Upper lobe of left lung (tissue), 6 donors: ENCODE data around the gene MED27. TPM values are rescaled to one million over a fixed set of nuclear protein-coding genes. Genes with fewer than 3 reads are reported as not detected.

Experiments
- ATAC-seq, 2 donors: fragments of 200-7000 bp; cut with Tn5 transposase; one replicate each; pipeline ENCODE4 v1.9.1; 2022; ENCODE audit warnings: mild to moderate bottlenecking in 2 of 2, moderate library complexity in 2 of 2; ENCODE audit not compliant: low FRiP score in 2 of 2
- DNase-seq, 2 donors: peaks; one replicate each; pipeline ENCODE4 v3.0.0-alpha.2; 2019 to 2020
- H3K27ac ChIP-seq, 4 donors: fragments of 200-600 bp; sonication (generic); one replicate each; pipeline ENCODE4 v1.5.1; 2016 to 2019
- H3K27me3 ChIP-seq, 4 donors: fragments of 200-600 bp; sonication (generic); one replicate each; pipeline ENCODE4 v1.5.1; 2017 to 2019
- H3K36me3 ChIP-seq, 4 donors: fragments of 200-600 bp; sonication (generic); one replicate each; pipeline ENCODE4 v1.5.1; 2016 to 2019
- H3K4me1 ChIP-seq, 4 donors: fragments of 200-600 bp; sonication (generic); one replicate each; pipeline ENCODE4 v1.5.1; 2018 to 2019
- H3K4me3 ChIP-seq, 4 donors: fragments of 200-600 bp; sonication (generic); one replicate each; pipeline ENCODE4 v1.5.1; 2017 to 2019; ENCODE audit warnings: mild to moderate bottlenecking in 2 of 4, moderate library complexity in 1 of 4
- H3K9me3 ChIP-seq, 4 donors: fragments of 200-600 bp; sonication (generic); one replicate each; pipeline ENCODE4 v1.5.1; 2018 to 2019
- EP300 ChIP-seq, 4 donors: sonication (generic); formaldehyde crosslinking; IDR thresholded peaks; one replicate each; pipeline ENCODE4 v1.5.1; 2017; ENCODE audit warnings: antibody characterized with exemption in 4 of 4, control low read depth in 2 of 4
- POLR2A ChIP-seq, 4 donors: fragments of 450-650 bp; IDR thresholded peaks; one replicate each; pipeline ENCODE4 v1.5.1; 2016 to 2017; ENCODE audit warnings: antibody characterized with exemption in 4 of 4, mild to moderate bottlenecking in 2 of 4
- POLR2AphosphoS5 ChIP-seq, 2 donors: sonication (generic); formaldehyde crosslinking; IDR thresholded peaks; one replicate each; pipeline ENCODE4 v1.5.1; 2017; ENCODE audit warnings: antibody characterized with exemption in 2 of 2
- WGBS, 2 donors: methylation state at CpG; one replicate each; pipeline ENCODE4 v1.1.5; 2017 to 2018; 5-methylcytosine and 5-hydroxymethylcytosine counted together
- total RNA-seq, 6 donors: library from RNA; depleted of rRNA in 4 of 6; stranded (reverse); fragments of >200 nt in 4 of 6; gene quantifications; one replicate each; pipeline versions ENCODE4 v1.1.0 to v1.2.1, GENCODE V29; 2016 to 2021
- TF ChIP-seq, protein P1 (sequence below), 6 experiments: fragments of 450-650 bp in 4 of 6; fragments of 200-600 bp in 2 of 6; sonication (generic) in 2 of 6; IDR thresholded peaks; one replicate each; pipeline ENCODE4 v1.5.1; 2016 to 2019; ENCODE audit warnings: antibody characterized with exemption in 6 of 6
- donor health status: DM: no; HTN: no; CAD: no; lungs with moderate emphysema.
- donor health status: DM: no; HTN: yes; CAD: no; lungs with severe emphysema.

The MED27 gene
- total RNA-seq, 6 donors from 2014 or later: 4.9 to 24.2 (median 17.1) TPM

DNA sequence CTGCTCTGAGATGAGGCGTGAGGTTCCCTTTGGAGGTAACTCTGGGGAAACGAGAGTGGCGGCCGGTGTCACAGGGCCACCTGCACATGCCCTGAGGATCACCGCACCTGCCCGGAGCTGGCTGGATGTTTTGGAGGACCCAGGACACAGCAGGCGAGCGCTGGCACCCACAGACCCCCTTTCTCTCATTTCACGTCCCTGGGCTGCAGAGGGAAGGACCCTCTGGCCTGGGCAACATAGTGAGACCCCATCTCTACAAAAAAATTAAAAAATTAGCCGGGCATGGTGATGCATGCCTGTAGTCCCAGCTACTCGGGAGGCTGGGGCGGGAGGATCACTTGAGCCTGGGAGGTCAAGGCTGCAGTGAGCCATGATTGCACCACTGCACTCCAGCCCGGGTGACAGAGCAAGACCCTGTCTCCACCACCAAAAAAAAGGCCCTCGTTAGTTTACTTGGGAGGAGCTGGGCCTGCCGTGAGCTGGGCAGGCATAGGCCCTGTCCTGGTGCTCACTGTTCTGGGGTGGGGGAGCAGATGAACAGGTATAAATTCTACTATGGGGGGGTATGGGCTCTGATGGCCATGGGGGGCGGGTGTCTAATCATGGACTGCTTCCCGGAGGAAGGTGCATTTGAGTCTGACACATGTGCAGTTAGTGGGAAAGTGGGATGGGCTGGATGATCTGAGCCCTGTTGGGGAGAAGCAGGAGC is 242.9 kb downstream of the MED27 start:
- 89 to 93% methylated on average over 11 to 17 of the region's 17 CpGs for WGBS, 2 donors
- H3K27ac ChIP-seq: no peak overlapping the region
- no peak overlapping the region for H3K4me3 ChIP-seq
- no peak for TF ChIP-seq EP300 (IDR thresholded peaks at IDR 0.05)
- no peak for TF ChIP-seq POLR2A (IDR thresholded peaks at IDR 0.05)
- TF ChIP-seq, protein P1, sequence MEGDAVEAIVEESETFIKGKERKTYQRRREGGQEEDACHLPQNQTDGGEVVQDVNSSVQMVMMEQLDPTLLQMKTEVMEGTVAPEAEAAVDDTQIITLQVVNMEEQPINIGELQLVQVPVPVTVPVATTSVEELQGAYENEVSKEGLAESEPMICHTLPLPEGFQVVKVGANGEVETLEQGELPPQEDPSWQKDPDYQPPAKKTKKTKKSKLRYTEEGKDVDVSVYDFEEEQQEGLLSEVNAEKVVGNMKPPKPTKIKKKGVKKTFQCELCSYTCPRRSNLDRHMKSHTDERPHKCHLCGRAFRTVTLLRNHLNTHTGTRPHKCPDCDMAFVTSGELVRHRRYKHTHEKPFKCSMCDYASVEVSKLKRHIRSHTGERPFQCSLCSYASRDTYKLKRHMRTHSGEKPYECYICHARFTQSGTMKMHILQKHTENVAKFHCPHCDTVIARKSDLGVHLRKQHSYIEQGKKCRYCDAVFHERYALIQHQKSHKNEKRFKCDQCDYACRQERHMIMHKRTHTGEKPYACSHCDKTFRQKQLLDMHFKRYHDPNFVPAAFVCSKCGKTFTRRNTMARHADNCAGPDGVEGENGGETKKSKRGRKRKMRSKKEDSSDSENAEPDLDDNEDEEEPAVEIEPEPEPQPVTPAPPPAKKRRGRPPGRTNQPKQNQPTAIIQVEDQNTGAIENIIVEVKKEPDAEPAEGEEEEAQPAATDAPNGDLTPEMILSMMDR (IDR thresholded peaks at IDR 0.05): no peak
- no peak for TF ChIP-seq POLR2AphosphoS5 (IDR thresholded peaks at IDR 0.05)
- peaks cover 10 to 16% (median 14%) of the 10 kb centered on the region in 4 donors for H3K9me3 ChIP-seq
- no peaks in the 10 kb centered on the region for H3K36me3 ChIP-seq
- H3K27me3 ChIP-seq: peaks cover 0 to 4% (median 0%) of the 10 kb centered on the region in 4 donors
- DNase-seq (no peak), ATAC-seq (no peak)
- H3K4me1 ChIP-seq: peaks cover 0 to 3% (median 0%) of the 10 kb centered on the region in 4 donors

DNA sequence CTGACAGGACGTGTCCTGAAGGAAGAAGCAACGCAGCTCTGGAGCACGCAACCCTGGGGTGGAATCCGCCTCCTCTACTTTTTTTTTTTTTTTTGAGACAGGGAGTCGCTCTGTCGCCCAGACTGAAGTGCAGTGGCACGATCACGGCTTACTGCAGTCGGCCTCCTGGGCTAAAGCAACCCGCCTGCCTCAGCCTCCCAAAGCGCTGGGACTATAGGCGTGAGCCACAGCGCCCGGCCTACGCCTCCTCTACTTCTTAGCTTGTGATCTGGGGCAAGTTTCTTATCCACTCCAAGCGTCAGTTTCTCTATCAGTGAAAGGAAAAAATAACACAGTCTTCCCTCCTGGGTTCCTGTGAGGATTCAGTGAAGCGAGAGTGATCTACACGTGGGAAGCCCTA is 243.6 kb downstream of the MED27 start:
- Histone ChIP-seq H3K4me3 (no peak overlapping the region), H3K4me1 (peaks cover 0 to 3% (median 0%) of the 10 kb centered on the region in 4 donors), H3K9me3 (peaks cover 10 to 16% (median 14%) of the 10 kb centered on the region in 4 donors), H3K27me3 (peaks cover 0 to 4% (median 0%) of the 10 kb centered on the region in 4 donors), H3K36me3 (no peaks in the 10 kb centered on the region), H3K27ac (no peak overlapping the region)
- TF ChIP-seq EP300 (IDR thresholded peaks at IDR 0.05) (no peak), POLR2AphosphoS5 (IDR thresholded peaks at IDR 0.05) (no peak), POLR2A (IDR thresholded peaks at IDR 0.05) (no peak)
- TF ChIP-seq, protein P1 (IDR thresholded peaks at IDR 0.05): no peak
- no peak for ATAC-seq
- no peak for DNase-seq
- 80 to 82% methylated on average over 18 of the region's 18 CpGs for WGBS, 2 donors

DNA sequence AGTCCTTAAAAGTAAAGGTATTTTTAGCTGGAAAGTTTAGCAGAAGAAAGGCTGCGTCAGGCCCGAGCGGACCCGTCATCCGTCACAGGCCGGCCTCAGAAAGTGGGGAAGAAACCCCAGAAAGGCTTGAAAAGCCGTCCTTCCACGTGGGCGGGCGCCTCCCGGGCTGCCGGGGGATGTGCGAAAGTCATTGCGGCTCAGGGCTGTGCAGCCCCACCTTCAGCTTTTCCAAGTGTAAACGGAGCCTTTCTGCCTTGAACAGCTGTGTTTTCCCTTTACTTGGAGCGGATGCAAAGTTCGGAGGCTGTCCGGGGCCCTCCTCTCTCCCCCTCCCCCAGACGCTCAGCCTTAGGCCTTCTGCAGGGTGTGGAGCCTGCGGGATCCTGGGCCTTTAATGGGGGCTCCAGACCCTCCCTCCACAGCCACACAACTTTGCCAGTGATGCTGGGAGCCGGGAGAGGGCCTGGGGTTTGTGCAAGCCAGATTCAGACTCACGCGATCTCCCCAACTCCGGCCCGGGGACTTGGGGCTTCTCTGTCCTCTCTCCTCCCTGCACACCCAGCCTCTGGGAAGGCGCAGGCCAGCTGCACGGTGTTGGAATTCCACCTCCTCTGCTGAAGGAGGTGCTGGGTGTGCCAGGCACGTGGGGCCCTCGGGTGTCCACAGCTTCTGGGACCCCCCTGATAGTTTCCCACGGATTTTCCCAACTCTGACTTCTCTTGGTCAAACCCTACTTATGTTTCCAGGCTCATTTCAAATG is 244.3 kb downstream of the MED27 start:
- no peak for TF ChIP-seq POLR2AphosphoS5 (IDR thresholded peaks at IDR 0.05)
- no peak for TF ChIP-seq EP300 (IDR thresholded peaks at IDR 0.05)
- TF ChIP-seq POLR2A (IDR thresholded peaks at IDR 0.05): no peak
- TF ChIP-seq, protein P1 (IDR thresholded peaks at IDR 0.05): no peak
- Histone ChIP-seq H3K4me3 (no peak overlapping the region), H3K27ac (no peak overlapping the region), H3K36me3 (no peaks in the 10 kb centered on the region), H3K4me1 (peaks cover 0 to 3% (median 0%) of the 10 kb centered on the region in 4 donors), H3K9me3 (peaks cover 10 to 16% (median 14%) of the 10 kb centered on the region in 4 donors), H3K27me3 (peaks cover 0 to 4% (median 0%) of the 10 kb centered on the region in 4 donors)
- ATAC-seq (no peak), DNase-seq (no peak)
- 47 to 53% methylated on average over 16 to 30 of the region's 30 CpGs for WGBS, 2 donors

DNA sequence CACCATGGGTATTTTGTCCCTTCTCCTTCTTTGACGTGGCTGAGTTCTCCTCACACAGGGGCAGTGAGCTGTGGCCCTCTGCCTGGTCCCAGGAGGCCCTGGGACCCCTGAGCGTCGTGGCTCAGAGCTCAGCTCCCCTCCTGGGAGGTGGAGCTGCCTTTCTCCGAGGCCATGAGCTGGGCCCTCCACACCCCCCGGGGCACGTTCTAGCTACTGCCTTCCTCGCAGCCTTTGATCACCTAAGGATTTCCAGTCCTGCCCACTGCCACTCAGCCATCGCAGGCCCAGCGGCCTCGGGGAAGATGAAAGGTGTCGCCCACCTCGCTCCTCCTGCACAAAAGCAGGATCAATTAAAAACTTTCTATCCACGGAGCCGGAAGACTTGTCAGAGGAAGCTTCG is 244.9 kb downstream of the MED27 start:
- no peaks in the 10 kb centered on the region for H3K36me3 ChIP-seq
- H3K4me1 ChIP-seq: peaks cover 0 to 3% (median 0%) of the 10 kb centered on the region in 4 donors
- no peak overlapping the region for H3K27ac ChIP-seq
- ATAC-seq (no peak), DNase-seq (no peak)
- TF ChIP-seq POLR2A (IDR thresholded peaks at IDR 0.05): no peak
- TF ChIP-seq, protein P1 (IDR thresholded peaks at IDR 0.05): no peak
- TF ChIP-seq EP300 (IDR thresholded peaks at IDR 0.05): no peak
- TF ChIP-seq POLR2AphosphoS5 (IDR thresholded peaks at IDR 0.05): no peak
- H3K4me3 ChIP-seq: no peak overlapping the region
- H3K9me3 ChIP-seq: peaks cover 10 to 16% (median 14%) of the 10 kb centered on the region in 4 donors
- peaks cover 0 to 4% (median 0%) of the 10 kb centered on the region in 4 donors for H3K27me3 ChIP-seq
- 46 to 49% methylated on average over 14 to 15 of the region's 15 CpGs for WGBS, 2 donors
